Measurements from ENCODE around the gene C19orf67.

C19orf67 gene

GRCh38 chr19:14080887-14081796 lies 4.4 kb downstream of the C19orf67 start (continued):
- TF ChIP-seq ZNF518A (tag by site-specific recombination; conservative IDR thresholded peaks at IDR 0.05; ENCODE audit: low read depth) (peak; percentile 93), ZNF140 (tag by site-specific recombination; IDR thresholded peaks at IDR 0.05) (no peak), ZNF324 (tag by site-specific recombination; IDR thresholded peaks at IDR 0.05) (no peak), ZNF521 (tag by site-specific recombination; IDR thresholded peaks at IDR 0.05) (no peak), ZNF146 (tag by site-specific recombination; IDR thresholded peaks at IDR 0.05) (no peak), ZNF426 (tag by site-specific recombination; IDR thresholded peaks at IDR 0.05) (no peak), GLI2 (tag by site-specific recombination; IDR thresholded peaks at IDR 0.05; ENCODE audit: borderline replicate concordance, low read depth) (no peak), ZSCAN4 (tag by site-specific recombination; IDR thresholded peaks at IDR 0.05) (no peak), ZNF221 (tag by site-specific recombination; IDR thresholded peaks at IDR 0.05; ENCODE audit: borderline replicate concordance) (no peak), ZIC2 (tag by site-specific recombination; IDR thresholded peaks at IDR 0.05) (no peak), EGR2 (tag by site-specific recombination; IDR thresholded peaks at IDR 0.05; ENCODE audit: low read depth) (no peak), MZF1 (tag by site-specific recombination; IDR thresholded peaks at IDR 0.05; ENCODE audit: borderline replicate concordance) (no peak), ZNF701 (tag by site-specific recombination; IDR thresholded peaks at IDR 0.05) (no peak), ZNF624 (tag by site-specific recombination; IDR thresholded peaks at IDR 0.05) (no peak), ZNF184 (tag by site-specific recombination; IDR thresholded peaks at IDR 0.05) (no peak), ZSCAN23 (tag by site-specific recombination; IDR thresholded peaks at IDR 0.05) (no peak), ZNF561 (tag by site-specific recombination; IDR thresholded peaks at IDR 0.05; ENCODE audit: borderline replicate concordance) (no peak), ZNF211 (tag by site-specific recombination; IDR thresholded peaks at IDR 0.05; ENCODE audit: low read depth) (no peak), ZNF510 (tag by site-specific recombination; IDR thresholded peaks at IDR 0.05; ENCODE audit: insufficient replicate concordance) (no peak), SCRT2 (tag by site-specific recombination; IDR thresholded peaks at IDR 0.05) (no peak), OVOL3 (tag by site-specific recombination; IDR thresholded peaks at IDR 0.05) (no peak), ZNF548 (tag by site-specific recombination; IDR thresholded peaks at IDR 0.05) (no peak), ZNF645 (tag by site-specific recombination; IDR thresholded peaks at IDR 0.05) (no peak), CTCF (tag by site-specific recombination; IDR thresholded peaks at IDR 0.05) (no peak), ZNF132 (tag by site-specific recombination; IDR thresholded peaks at IDR 0.05; ENCODE audit: borderline replicate concordance) (no peak), ZNF785 (tag by site-specific recombination; IDR thresholded peaks at IDR 0.05) (no peak), PATZ1 (tag by site-specific recombination; IDR thresholded peaks at IDR 0.05) (peak; percentile 73), ZNF707 (tag by site-specific recombination; IDR thresholded peaks at IDR 0.05) (no peak), ZNF138 (tag by site-specific recombination; IDR thresholded peaks at IDR 0.05; ENCODE audit: borderline replicate concordance) (no peak)
